ENCODE results near the gene OR2M3. TPM values are rescaled to one million over a fixed set of nuclear protein-coding genes. Genes with fewer than 3 reads are reported as not detected.

OR2M3 gene
- total RNA-seq, 4 donors from 2014 or later: not detected

DNA sequence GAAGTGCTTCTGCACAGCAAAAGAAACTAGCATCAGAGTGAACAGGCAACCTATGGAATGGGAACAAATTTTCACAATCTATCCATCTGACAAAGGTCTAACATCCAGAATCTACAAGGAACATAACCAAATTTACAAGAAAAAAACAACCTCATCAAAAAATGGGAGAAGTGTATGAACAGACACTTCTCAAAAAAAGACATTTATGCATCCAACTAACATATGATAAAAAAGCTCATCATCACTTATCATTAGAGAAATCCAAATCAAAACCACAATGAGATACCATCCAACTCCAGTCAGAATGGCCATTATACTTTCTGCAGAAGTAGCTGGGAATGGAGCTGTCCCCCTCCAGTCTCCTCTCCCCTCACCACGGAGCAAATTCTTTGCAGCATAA, 2.9 kb upstream of the OR2M3 start:
- peaks cover 0 to 6% (median 0%) of the 10 kb centered on the region in 4 donors for H3K9me3 ChIP-seq
- TF ChIP-seq EP300 (IDR thresholded peaks at IDR 0.05): no peak
- TF ChIP-seq, protein P1, sequence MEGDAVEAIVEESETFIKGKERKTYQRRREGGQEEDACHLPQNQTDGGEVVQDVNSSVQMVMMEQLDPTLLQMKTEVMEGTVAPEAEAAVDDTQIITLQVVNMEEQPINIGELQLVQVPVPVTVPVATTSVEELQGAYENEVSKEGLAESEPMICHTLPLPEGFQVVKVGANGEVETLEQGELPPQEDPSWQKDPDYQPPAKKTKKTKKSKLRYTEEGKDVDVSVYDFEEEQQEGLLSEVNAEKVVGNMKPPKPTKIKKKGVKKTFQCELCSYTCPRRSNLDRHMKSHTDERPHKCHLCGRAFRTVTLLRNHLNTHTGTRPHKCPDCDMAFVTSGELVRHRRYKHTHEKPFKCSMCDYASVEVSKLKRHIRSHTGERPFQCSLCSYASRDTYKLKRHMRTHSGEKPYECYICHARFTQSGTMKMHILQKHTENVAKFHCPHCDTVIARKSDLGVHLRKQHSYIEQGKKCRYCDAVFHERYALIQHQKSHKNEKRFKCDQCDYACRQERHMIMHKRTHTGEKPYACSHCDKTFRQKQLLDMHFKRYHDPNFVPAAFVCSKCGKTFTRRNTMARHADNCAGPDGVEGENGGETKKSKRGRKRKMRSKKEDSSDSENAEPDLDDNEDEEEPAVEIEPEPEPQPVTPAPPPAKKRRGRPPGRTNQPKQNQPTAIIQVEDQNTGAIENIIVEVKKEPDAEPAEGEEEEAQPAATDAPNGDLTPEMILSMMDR (IDR thresholded peaks at IDR 0.05): no peak
- no peak for TF ChIP-seq POLR2A (IDR thresholded peaks at IDR 0.05)
- no peaks in the 10 kb centered on the region for H3K36me3 ChIP-seq
- no peak overlapping the region for H3K4me3 ChIP-seq
- no peak for DNase-seq (ENCODE audit: low spot score in 2 of 2)
- H3K4me1 ChIP-seq: no peaks in the 10 kb centered on the region
- H3K27me3 ChIP-seq: no peaks in the 10 kb centered on the region
- 63 to 80% methylated on average over 1 of the region's 1 CpG for WGBS, 2 donors
- H3K27ac ChIP-seq: no peak overlapping the region

DNA sequence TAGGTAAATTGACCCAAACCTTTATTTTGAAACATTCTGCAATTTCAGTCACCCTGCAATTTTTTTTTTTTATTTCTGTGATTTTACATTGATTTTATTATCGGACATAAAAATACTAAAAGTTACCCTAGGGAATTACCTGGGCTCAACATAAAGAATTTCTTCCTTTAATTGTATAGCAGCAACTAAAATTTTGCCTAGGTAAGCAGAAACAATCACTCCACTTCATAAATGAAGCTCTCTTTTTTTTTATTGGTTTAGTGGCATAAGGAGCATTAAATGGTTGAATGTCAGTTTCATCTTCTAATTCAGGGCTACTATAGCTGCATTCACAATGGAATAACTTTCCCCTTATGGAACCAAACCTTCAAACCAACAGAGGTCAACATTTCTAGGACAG, 18.8 kb downstream of the OR2M3 start:
- DNase-seq (ENCODE audit: low spot score in 2 of 2): no peak
- 93 to 98% methylated on average over 1 of the region's 1 CpG for WGBS, 2 donors
- TF ChIP-seq EP300 (IDR thresholded peaks at IDR 0.05): no peak
- TF ChIP-seq, protein P1 (IDR thresholded peaks at IDR 0.05): no peak
- TF ChIP-seq POLR2A (IDR thresholded peaks at IDR 0.05): no peak
- no peaks in the 10 kb centered on the region for H3K36me3 ChIP-seq
- H3K4me3 ChIP-seq: no peak overlapping the region
- no peaks in the 10 kb centered on the region for H3K9me3 ChIP-seq
- H3K4me1 ChIP-seq: no peaks in the 10 kb centered on the region
- H3K27me3 ChIP-seq: no peaks in the 10 kb centered on the region
- no peak overlapping the region for H3K27ac ChIP-seq

DNA sequence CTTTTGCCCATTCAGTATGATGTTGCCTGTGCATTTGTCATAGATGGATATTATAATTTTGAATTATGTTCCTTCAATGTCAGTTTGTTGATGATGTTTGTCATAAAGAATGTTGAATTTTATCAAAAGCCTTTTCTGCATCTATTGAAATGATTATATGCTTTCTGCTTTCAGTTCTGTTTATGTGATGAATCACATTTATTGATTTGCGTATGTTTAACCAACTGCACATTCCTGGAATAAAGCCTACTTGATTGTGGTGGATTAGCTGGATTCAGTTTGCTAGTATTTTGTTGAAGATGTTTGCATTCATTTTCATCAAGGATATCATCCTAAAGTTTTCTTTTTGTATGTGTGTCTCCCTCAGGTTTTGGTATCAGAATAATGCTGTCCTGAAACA, 28.5 kb downstream of the OR2M3 start:
- WGBS, 2 donors: 50 to 71% methylated on average over 1 of the region's 1 CpG
- H3K36me3 ChIP-seq: no peaks in the 10 kb centered on the region
- no peak overlapping the region for H3K4me3 ChIP-seq
- TF ChIP-seq POLR2A (IDR thresholded peaks at IDR 0.05) (no peak), EP300 (IDR thresholded peaks at IDR 0.05) (no peak)
- TF ChIP-seq, protein P1 (IDR thresholded peaks at IDR 0.05): no peak
- peaks cover 0 to 11% (median 0%) of the 10 kb centered on the region in 4 donors for H3K9me3 ChIP-seq
- H3K27me3 ChIP-seq: no peaks in the 10 kb centered on the region
- no peak for DNase-seq (ENCODE audit: low spot score in 2 of 2)
- no peak overlapping the region for H3K27ac ChIP-seq
- no peaks in the 10 kb centered on the region for H3K4me1 ChIP-seq

DNA sequence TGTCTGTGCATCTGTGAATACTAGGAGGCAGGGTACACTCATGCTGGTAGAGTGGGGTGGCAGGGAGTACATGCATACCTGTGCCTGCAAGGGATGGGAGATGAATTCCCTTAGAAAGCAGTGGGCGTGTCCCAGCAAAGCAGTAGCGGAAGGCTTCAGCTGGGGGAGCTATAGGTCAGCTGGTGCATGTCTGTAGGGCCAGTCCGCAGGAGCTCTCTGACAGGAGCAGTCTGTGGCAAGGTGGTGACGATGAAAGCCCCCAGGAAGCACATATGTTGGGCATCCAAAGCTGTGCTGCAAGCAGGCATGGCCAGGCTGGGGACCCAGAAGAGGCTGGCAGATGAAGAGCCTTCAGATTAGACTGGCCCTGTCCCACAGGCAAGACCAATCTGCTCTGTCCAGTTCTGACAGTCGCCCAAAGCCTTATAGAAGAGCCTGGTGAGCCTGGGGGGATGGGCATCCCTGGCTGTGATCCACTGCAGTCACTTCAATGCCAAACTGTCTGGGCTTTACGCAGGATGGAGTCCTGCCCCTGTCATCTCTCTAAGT, 32.4 kb downstream of the OR2M3 start:
- Histone ChIP-seq H3K27me3 (no peaks in the 10 kb centered on the region), H3K4me3 (no peak overlapping the region), H3K9me3 (peaks cover 0 to 11% (median 0%) of the 10 kb centered on the region in 4 donors), H3K4me1 (no peaks in the 10 kb centered on the region), H3K27ac (no peak overlapping the region), H3K36me3 (no peaks in the 10 kb centered on the region)
- TF ChIP-seq POLR2A (IDR thresholded peaks at IDR 0.05) (no peak), EP300 (IDR thresholded peaks at IDR 0.05) (no peak)
- TF ChIP-seq, protein P1 (IDR thresholded peaks at IDR 0.05): no peak
- DNase-seq (ENCODE audit: low spot score in 2 of 2): no peak
- 54 to 75% methylated on average over 5 to 6 of the region's 6 CpGs for WGBS, 2 donors

DNA sequence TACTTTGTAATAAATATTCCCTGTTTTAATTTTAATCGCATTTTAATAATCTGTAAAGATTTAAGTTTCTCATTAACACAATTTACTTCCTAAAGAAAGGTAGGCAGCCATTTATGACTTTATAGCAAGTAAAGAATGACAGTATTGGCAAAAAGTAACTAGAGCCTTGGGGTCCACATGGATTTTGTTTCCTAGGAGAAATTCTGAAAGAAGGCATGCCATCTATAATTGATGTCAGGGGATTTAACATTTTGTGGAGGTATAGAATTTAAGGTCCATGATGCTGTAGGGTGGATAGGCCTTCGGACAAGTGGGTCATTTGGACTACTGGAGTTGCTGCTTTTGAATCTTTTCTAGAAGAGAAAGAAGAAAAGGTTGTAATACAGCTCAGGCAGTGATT, 34.1 kb downstream of the OR2M3 start, which contains the start of gene OR2M4:
TSS of gene OR2M4 (plus strand) at position 301 of the 400 bp plus-strand sequence. CDS start 7,512 bp downstream, outside the sequence.
- no peaks in the 10 kb centered on the region for H3K27me3 ChIP-seq
- no peak within 1 kb of the TSS for H3K4me3 ChIP-seq
- H3K27ac ChIP-seq: no peak within 1 kb of the TSS
- no peaks in the 10 kb centered on the region for H3K4me1 ChIP-seq
- no peaks in the 10 kb centered on the region for H3K36me3 ChIP-seq
- WGBS, 2 donors: 74 to 83% methylated on average over 2 of the region's 2 CpGs
- DNase-seq (ENCODE audit: low spot score in 2 of 2): no peak
- TF ChIP-seq EP300 (IDR thresholded peaks at IDR 0.05): no peak
- no peak for TF ChIP-seq POLR2A (IDR thresholded peaks at IDR 0.05)
- TF ChIP-seq, protein P1 (IDR thresholded peaks at IDR 0.05): no peak
- peaks cover 0 to 7% (median 0%) of the 10 kb centered on the region in 4 donors for H3K9me3 ChIP-seq

Data from tibial nerve (tissue), 4 donors.